ENCODE measurements around the gene EIF3D.

- TF ChIP-seq CTCF (IDR thresholded peaks at IDR 0.05): no peak
- no peak for TF ChIP-seq POLR2A (IDR thresholded peaks at IDR 0.05)
Observed at GRCh38 chr22:36461665-36462649, 67.0 kb downstream of the EIF3D start.
